ENCODE measurements around the gene SKI.
"Not testable (repeated sequence)": the region's sequence is repeated elsewhere in the genome, so short reads cannot be mapped to it uniquely, and the experiment has no call there.

The SKI gene

GRCh38 chr1:2322581-2323211 lies 94.6 kb downstream of the SKI start:
- no peak for DNase-seq (ENCODE audit: low read depth, low spot score)
- no peak for TF ChIP-seq CTCF (IDR thresholded peaks at IDR 0.05; ENCODE audit: low read depth, low read length)
- in situ Hi-C loops (cut with HindIII; ENCODE audit: low sequenced_read_pairs) = no loop called here
- no peak overlapping the region for H3K4me3 ChIP-seq (ENCODE audit: low read depth, low read length)

- no peak for TF ChIP-seq CTCF (IDR thresholded peaks at IDR 0.05; ENCODE audit: low read depth, low read length)
- H3K4me3 ChIP-seq (ENCODE audit: low read depth, low read length) = no peak overlapping the region
- in situ Hi-C loops (cut with HindIII; ENCODE audit: low sequenced_read_pairs) = no loop called here
- DNase-seq (ENCODE audit: low read depth, low spot score) = no peak
These were observed 95.4 kb downstream of the SKI start for GRCh38 chr1:2323451-2323974.

- no peak overlapping the region for H3K4me3 ChIP-seq (ENCODE audit: low read depth, low read length)
- in situ Hi-C loops (cut with HindIII; ENCODE audit: low sequenced_read_pairs) = no loop called here
- no peak for DNase-seq (ENCODE audit: low read depth, low spot score)
- TF ChIP-seq CTCF (IDR thresholded peaks at IDR 0.05; ENCODE audit: low read depth, low read length) = no peak
These were observed 96.6 kb downstream of the SKI start for GRCh38 chr1:2324553-2325366.

GRCh38 chr1:2326524-2326923 lies 98.4 kb downstream of the SKI start:
- no peak for TF ChIP-seq CTCF (IDR thresholded peaks at IDR 0.05; ENCODE audit: low read depth, low read length)
- DNase-seq (ENCODE audit: low read depth, low spot score) = no peak
- in situ Hi-C loops (cut with HindIII; ENCODE audit: low sequenced_read_pairs) = no loop called here
- H3K4me3 ChIP-seq (ENCODE audit: low read depth, low read length) = no peak overlapping the region

GRCh38 chr1:2327162-2327561 lies 99.0 kb downstream of the SKI start:
- H3K4me3 ChIP-seq (ENCODE audit: low read depth, low read length); in situ Hi-C loops (cut with HindIII; ENCODE audit: low sequenced_read_pairs); DNase-seq (ENCODE audit: low read depth, low spot score): not testable (repeated sequence)

- no peak for DNase-seq (ENCODE audit: low read depth, low spot score)
- TF ChIP-seq CTCF (IDR thresholded peaks at IDR 0.05; ENCODE audit: low read depth, low read length) = no peak
These were observed 99.7 kb downstream of the SKI start for GRCh38 chr1:2327841-2328240.

More at GRCh38 chr1:2327841-2328240, 99.7 kb downstream of the SKI start:
- H3K4me3 ChIP-seq (ENCODE audit: low read depth, low read length) = no peak overlapping the region
- in situ Hi-C loops (cut with HindIII; ENCODE audit: low sequenced_read_pairs) = no loop called here
